ENCODE measurements around the gene RUFY3.
"Not testable (repeated sequence)": the region's sequence is repeated elsewhere in the genome, so short reads cannot be mapped to it uniquely, and the experiment has no call there.

The RUFY3 gene

DNA sequence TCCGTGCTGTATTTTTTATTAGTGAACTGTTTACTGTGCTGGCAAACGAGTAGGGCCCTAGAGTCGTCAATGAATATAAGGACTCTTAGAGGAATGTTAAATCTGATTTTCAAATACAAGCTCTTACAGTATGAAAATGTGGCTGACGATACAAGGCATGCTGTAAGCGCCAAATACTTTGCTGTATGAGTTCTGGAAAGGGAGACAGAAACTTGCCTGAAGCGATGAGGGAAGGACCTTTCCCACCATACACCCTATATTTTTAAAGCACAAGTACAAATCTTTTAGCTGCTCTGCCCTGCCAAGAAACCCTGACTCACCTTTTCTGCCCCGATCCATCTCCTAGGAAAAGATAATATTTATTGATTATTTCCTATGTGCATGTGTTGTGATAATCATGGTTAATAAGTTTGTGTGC is 15.7 kb upstream of the RUFY3 start:
- DNase-seq (ENCODE audit: low spot score): no peak

DNA sequence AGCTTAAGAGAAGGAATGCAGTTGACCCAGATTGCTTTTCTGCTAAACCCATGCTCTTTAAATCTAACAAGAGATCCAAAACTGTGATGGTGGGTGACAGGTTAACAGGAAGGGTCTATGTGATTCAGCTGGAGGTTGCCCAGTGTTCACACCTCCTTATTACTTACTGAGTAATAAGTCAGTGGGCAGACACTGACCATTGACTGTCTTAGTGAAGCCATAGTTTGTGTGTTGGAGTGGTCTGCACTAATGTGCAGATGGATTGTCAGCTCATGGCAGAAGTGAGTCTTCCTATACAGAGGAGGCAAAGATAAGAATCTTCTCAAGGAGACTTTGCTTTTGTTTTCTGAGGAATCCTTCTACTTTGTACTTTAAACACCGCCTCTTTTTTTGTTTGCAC is 15.2 kb upstream of the RUFY3 start:
- no peak for DNase-seq (ENCODE audit: low spot score)

DNA sequence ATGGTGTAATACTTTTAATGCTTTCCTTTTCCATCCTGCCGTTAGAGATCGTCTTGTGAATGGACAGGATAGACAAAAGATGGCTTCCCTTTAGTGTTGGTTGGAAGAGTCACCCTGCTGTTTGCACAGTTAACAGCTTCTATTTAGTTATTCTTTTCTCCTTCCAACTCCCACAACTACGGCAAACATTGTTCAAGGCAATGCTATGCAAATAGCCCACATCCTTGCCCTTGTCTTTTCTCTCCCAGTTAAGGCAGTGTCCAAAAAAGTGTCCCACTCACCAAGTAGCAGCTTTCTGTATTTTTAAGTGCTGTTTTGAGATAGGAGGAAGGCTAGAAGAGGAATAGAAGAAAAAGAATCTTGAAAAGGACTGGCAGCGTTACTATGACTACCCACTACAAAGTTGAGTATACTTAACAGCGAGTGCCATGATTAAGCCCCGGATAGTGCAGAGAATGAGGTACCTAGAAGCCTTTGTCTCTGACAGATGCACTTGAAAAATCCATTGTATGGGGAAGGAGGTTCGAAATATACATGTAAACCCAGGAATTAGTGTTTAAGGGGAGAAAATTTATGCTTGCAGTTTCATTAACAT is 12.1 kb upstream of the RUFY3 start:
- no peak for DNase-seq (ENCODE audit: low spot score)

DNA sequence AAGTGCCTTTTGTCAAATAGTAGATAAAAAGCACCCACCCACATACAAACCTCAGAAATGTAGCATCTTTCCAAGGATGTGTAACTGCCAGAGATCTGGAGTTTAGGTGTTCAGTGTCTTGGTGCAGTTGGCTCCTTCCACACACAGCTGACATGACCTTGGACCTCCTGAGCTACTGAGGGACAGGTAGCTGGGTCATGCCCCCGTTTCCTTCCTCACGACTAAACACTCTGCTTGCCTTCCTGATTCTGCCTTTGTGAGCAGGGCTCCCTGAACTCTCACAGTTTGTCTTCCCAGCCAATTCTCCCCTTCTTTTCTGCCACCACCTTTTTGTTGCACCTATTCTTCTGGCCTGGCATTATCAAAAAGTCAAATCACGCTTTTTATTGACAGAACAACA is 10.2 kb upstream of the RUFY3 start:
- DNase-seq (ENCODE audit: low spot score): no peak

DNA sequence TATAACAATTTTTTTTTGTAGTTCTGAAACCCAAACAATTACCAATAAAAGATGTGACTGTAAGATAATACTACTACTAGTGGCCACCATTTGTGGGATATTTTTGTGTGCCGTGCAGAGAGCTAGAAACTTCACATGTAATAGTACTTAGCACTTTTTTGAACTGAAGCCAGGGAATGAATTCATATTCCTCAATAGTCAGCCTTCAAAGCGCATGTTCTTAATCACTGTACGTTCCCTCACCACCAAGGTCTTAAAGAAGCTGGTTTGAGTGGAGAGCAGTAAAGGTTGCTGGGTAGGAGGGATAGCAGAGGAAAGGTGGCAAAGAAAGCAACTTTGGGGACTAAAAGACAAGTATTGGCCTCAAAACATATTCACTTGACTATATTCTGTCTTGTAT is 9.6 kb upstream of the RUFY3 start:
- no peak for DNase-seq (ENCODE audit: low spot score)

DNA sequence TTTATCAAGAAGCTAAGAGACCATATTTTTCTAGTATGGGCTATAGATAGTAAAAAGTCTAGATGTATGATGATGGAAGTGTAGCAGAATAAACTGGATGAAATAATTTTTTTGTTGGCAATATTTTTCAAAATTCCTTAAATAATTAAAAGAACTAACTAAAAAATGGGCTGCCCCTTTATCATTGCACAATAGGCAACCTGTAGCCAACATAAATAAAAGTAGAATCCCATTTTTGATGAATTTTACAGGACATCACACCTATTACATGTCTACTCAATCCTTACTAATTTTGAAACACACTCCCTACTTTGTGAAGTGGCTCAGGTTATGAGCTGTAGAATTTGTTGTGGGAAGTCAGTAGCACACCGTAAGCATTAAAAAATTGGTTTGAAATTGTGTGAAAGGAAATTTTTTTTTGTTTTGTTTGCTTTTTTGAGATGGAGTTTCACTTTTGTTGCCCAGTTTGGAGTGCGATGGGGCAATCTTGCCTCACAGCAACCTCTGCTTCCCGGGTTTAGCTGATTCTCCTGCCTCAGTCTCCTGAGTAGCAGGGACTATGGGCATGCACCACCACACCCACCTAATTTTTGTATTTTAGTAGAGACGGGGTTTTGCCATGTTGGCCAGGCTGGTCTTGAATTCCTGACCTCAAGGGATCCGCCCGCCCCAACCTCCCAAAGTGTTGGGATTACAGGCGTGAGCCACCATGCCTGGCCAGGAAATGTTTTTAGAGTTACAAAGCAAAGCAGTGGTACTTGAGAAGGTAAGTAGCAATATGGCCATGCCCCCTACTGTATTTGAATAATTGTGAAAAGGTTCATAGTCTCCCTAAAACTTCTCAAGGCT is 8.9 kb upstream of the RUFY3 start:
- no peak for DNase-seq (ENCODE audit: low spot score)

DNA sequence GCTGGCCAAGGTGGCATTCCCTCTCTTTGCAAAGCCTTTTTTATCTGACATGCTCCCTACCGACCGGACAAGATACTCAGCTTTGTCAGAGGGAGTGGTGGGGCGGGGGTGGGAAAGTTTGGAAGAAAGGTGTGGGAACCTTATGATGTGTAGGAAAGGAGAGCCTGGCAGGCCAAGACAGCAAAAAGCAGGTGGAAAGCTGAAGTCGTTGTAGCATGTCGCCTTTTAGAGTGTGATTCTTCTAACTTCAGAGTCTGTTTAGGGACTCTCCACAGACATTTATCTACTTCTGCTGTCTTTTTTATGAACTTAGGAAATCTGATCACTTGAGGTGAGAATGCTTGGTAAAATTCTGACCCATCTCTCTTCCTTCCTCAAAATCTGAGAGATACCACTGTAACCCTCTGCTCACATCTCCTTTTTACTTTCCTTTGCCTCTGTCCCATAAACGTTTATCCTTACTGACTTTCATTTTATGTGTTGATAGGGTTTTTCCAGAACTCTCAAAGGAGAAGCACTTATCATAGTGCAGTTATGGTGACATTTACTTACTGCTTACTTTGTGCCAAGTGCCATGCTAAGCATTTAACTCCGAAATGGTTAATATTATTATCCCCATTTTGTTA is 8.2 kb upstream of the RUFY3 start:
- DNase-seq (ENCODE audit: low spot score): no peak

DNA sequence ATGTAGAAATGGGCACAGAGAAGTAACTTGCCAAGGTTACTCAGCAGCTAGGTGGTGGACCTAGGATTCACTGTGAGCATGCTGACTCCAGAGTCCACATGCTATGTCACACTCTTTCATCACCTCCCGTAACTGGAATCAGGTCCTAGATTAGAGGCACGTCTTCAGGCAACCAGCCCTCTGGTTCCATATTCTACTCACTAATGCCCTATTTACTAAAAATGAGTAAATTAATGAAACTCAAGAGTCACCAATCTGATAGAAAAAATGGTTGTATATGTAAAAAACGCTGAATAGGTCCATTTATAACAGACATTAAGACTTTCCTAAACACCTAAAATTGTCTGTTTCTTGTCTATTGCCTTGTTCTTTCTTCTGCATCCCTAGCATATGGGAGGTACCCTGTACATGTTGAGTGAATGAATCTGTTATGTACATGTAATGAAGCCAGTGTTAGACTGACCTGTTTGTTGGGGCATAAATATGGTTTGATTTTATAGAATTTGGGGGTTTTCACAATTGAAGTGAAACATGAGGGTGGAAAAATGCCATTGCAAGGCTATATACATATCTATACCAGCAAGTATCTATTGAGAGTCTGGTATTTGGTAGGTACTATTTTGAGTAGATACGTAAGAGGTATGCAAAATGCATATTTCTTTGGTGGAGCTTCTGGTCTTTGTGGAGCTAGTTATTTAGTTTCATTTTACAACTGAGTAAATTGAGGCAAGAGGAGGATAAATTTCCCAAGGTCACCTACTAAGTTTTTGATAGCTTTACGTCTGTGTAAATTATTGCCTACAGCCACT is 7.5 kb upstream of the RUFY3 start:
- DNase-seq (ENCODE audit: low spot score): no peak

DNA sequence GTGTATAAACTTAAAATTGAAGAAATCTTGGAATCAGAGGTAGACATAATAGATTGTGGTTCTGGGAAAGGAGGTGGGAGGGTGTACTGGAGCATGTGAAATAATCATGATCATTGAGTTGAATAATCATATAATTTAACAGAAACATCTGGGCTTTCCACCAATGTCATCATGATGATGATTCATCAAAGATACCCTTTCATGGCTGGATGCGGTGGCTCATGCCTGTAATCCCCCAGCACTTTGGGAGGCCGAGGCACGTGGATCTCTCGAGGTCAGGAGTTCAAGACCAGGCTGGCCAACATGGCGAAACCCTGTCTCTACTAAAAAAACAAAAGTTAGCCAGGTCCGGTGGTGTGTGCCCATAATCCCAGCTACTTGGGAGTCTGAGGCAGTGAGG is 6.7 kb upstream of the RUFY3 start:
- DNase-seq (ENCODE audit: low spot score): no peak

DNA sequence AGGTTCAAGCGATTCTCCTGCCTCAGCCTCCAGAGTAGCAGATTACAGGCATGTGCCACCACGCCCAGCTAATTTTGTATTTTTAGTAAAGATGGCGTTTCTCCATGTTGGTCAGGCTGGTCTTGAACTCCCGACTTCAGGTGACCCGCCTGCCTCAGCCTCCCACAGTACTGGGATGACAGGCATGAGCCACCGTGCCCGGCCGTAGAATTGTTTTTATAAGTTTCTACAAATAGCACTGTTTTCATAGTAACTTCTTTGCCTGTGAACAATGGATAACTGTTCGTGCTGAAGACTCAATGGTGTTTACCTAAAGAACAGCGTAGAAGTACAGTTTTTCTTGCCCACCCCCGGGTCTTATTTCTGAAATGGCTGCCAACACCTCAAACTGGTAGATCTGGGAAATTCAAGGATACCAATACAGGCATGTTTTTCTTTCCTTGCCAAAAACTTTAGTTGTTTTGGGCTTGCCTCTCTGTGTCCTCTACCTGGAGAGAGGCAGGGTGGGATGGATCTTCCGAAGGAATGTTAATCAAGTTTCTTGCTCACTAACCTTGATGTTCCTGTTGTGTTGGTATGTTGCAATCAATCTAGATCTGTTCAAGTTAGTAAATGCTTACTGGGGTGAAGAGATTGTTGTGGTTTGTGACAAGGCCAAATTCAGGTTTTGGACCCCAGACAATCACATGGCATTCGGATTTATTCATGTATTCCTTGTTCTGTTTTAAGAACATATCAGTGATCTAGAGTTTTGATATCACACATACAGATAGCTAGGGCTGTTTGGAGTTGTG is 2.8 kb upstream of the RUFY3 start:
- no peak for DNase-seq (ENCODE audit: low spot score)

DNA sequence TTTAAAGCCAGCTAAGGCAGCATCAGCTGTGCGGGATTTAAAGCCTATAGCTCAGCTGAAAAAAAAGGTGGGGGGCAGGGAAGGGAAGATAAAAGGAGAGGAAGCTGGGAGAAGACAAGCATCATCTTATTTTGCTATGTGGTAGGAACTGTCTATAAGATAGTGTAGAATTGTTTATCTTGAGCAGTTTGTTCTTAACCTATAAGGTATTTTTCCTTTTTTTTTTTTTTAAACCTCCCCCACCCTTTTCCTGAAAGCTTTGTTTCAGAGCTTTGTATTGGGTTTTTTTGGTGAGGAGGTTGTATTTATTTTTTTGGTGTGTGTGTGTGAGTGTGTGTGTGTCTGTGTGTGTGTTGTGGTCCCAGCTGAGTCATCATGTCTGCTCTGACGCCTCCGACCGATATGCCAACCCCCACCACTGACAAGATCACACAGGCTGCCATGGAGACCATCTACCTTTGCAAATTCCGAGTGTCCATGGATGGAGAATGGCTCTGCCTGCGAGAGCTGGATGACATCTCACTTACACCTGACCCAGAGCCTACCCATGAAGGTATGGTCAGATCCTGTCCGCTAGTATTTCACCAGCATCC is 531 bp downstream of the RUFY3 start:
- DNase-seq (ENCODE audit: low spot score): peak; percentile 44

DNA sequence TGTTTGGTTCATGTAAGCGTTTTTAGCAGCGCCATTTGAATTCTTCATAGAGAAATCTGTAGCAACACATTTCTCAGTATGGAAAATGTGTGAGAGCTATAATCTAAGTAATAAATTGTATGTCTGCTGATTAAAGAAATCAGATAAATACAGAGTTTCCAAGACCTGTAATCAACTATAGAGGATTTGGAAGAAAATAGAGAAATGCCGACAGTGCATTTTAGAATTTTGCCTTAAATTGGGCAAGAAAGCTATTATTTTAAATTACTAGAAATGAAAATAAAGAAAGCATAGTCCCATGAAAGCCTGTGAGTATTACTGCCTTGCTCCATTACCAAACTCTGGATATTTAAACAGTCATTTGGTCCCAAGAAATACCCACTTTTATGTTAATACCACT is 2.7 kb downstream of the RUFY3 start:
- no peak for DNase-seq (ENCODE audit: low spot score)

DNA sequence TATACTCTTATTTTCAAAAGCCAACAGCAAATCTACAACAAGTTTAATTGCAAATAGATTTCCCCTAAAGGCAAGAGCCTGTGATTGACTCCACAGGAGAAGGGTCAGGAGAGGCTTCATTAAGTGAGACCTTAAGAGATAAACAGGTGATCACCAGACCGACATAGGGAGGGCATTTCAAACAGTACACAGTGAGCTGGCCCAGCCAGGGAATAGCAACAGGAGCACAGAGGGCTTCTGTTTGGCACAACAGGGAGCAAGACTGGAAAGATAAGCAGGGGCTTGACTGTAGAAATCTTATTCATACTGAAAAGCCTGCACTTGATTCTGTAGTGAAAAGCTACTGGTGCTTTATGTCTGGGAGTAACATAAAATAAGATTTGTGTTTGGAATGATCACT is 3.9 kb downstream of the RUFY3 start:
- no peak for DNase-seq (ENCODE audit: low spot score)

DNA sequence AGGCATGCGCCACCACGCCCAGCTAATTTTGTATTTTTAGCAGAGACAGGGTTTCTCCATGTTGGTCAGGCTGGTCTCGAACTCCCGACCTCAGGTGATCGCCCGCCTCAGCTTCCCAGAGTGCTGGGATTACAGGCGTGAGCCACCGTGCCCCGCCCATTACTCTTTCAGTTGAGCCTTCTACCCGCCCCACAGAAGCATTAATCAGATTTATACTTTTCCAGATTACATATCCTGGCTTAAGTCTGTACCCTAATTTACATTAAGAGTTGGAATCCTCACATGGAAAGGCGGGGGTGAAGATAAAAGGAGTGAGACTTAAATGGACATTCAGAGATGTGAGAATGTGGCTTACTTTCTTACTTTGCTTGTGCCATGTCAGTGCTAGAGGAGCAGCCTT is 4.8 kb downstream of the RUFY3 start:
- DNase-seq (ENCODE audit: low spot score): not testable (repeated sequence)

DNA sequence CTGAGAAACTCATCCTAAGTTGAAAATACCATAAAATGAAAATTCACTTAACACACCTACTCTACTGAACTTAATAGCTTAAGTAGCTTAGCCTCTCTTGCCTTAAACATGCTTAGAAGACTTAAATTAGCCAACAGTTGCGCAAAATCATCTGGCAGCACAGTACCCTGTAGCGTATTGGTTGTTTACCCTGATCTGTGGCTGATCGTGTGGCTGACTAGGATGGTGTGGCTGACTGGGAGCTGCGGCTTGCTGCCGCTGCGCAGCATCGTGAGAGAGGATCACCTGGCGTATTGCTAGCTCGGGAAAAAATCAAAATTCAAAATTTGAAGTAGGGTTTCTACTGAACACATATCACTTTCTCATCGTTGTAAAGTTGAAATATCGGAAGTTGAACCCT is 6.3 kb downstream of the RUFY3 start:
- DNase-seq (ENCODE audit: low spot score): no peak

DNA sequence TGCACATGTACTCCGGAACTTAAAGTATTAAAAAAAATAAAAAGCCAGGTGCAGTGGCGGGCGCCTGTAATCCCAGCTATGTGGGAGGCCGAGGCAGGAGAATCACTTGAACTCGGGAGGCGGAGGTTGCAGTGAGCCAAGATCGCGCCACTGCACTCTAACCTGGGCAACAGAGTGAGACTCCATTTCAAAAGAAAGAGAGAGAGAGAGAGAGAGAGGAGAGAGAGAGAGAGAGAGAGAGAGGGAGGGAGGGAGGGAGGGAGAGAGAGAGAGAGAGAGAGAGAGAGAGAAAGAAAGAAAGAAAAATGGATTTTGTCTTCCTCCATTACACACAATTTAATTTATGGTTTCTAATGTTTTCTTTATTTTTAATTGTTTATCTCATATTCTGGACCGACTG is 11.1 kb downstream of the RUFY3 start:
- not testable (repeated sequence) for DNase-seq (ENCODE audit: low spot score)

DNA sequence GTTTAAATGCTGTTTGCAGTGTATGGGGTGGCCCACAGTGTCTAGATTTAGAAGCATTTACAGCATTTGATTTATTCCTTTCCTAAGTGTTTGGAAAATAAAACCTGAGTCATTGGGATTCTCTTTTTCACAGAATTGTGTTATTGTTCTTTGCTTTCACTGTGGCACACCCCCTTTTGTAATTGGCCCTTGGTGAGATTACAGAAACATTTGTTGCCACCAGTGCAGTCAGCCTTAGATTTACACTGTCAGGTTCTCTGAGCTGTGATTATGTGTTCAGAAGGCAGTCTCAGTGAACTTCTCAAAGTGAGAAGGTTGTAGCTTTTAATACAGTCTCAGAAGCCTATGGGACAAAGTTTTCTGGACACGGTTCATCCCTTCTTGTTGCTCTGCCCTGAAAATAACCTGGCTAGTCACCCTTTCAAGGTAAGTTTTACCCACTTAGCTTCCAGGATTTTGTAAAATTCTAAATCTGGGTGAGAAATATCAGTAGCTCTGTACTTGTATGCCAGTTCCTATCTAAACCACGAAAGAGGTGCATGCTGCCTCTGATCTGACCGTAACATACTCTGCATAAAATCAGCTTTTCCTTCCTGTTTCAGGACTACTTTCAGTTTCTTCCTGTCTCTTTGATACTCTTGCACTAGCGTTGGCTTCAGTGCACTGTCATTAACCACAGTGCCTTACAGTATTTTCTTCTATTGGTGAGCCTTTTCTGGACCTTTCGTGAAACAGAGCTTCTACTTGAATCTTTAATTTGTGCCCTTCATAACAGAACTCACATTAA is 12.6 kb downstream of the RUFY3 start:
- peak; percentile 60 for DNase-seq (ENCODE audit: low spot score)

DNA sequence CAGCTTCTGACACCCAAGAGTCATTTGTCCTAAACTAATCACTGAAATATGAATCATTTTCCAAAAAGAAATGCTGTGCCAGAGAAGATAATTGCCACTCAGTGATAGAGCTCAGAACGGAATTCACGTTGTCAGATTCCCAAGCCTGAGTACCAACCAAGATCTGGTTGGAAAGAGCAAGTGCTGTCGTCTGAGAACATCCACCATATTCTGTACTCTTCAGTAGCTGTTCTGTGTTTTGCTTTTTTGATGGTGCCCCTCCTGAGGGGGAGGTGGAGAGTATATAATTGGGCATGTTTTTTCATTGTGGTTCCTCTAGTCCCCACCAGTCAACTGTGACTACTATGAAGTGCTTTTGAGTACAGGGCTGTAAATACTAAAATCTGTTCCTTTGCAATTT is 13.2 kb downstream of the RUFY3 start:
- peak; percentile 2 for DNase-seq (ENCODE audit: low spot score)

DNA sequence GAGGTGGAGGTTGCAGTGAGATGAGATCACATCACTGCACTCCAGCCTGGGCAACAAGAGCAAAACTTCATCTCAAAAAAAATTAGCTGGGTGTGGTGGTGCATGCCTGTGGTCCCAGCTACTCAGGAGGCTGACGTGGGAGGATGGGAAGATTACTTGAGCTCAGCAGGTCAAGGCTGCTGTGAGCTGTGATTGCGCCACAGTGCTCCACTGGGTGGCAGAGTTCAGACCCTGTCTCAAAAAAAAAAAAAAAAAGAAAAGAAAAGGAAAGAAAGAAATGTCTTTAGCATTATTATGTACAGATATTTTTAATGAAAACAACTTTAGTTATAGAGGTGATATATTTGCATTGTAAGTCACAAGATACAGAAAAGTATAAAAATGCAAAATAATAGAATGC is 14.2 kb downstream of the RUFY3 start:
- DNase-seq (ENCODE audit: low spot score): peak; percentile 14

DNA sequence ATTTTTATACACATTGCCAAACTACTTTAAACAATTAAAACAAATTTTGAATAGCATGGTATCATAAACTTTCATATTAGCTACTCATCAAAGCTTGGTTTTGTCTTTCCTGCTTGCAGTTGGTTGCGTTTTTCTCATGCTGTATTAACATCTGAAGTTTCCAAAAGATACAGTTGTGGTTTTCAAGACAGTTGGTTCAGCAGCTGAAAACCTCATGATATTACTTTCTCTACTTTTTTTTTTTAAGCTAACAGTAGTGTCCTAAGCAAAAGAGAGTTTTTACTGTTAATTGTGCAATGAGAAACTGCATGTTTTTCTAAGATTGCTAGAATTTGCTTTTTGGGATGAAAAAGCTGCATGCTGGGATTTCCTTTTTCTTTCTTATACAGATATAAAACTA is 15.2 kb downstream of the RUFY3 start:
- DNase-seq (ENCODE audit: low spot score): no peak

DNA sequence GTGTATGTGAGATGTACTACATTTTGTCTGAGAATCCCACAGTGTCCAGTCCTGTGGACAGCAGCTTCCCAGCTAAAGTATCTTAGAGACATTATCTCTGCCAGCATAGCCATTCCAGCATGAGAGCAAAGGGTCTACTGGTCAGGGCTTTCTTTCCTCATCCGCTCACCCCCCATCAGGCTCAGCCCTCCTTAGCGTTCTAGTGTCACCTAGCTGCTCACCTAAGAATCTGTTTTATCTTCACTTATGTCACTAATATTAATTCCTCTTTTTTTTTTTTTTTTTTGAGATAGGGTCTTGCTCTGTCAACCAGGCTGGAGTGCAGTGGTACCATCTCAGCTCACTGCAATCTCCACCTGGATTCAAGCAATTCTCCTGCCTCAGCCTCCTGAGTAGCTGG is 15.6 kb downstream of the RUFY3 start:
- no peak for DNase-seq (ENCODE audit: low spot score)
